ENCODE results near the gene PPP2R5C. TPM values are rescaled to one million over a fixed set of nuclear protein-coding genes. Genes with fewer than 3 reads are reported as not detected.

PPP2R5C gene
- total and polyA plus RNA-seq, 2 of the 4 experiments (the other 2 are of a cell fraction): 65.9 to 78.7 TPM

- no TSS peak for BruUV-seq (replicated peaks)
- no peak overlapping the region for H2BK5ac ChIP-seq (ENCODE audit: low read depth, low read length, poor library complexity, severe bottlenecking)
- dilution Hi-C loops (cut with HindIII; ENCODE audit: low sequenced_read_pairs, unreplicated experiment) (no loop called here), in situ Hi-C loops (cut with MboI; ENCODE audit: low sequenced_read_pairs) (loop anchor here (25.0 kb wide), 1 partner anchor 550 kb away; the partner anchor contains the start of genes MOK and ZNF839), intact Hi-C loops (cut with micrococcal nuclease) (no loop called here)
- H3K9me1 ChIP-seq (ENCODE audit: insufficient read depth, low read length): peaks cover 4% of the 10 kb centered on the region; the same call in 1 of the 2 replicates
- no peak overlapping the region for H3K27ac ChIP-seq (ENCODE audit: insufficient read depth, low read length)
- no peak for DNase-seq
- no peak overlapping the region for H4K5ac ChIP-seq (ENCODE audit: low read depth, low read length)
- H3K23ac ChIP-seq (ENCODE audit: low read depth, low read length): no peak overlapping the region
- H2AFZ ChIP-seq (replicated peaks; ENCODE audit: low read length, poor library complexity): peak overlapping the region; percentile 91
- H3K36me3 ChIP-seq (ENCODE audit: control insufficient read depth, insufficient read depth, low read length): peaks cover 7% of the 10 kb centered on the region; the same call in 1 of the 2 replicates
- ChIA-PET CTCF (interaction anchor here (1.5 kb wide), 1 partner anchor 8 kb away, joined by 10 read pairs; no protein-coding TSS in a partner anchor), POLR2A (ENCODE audit: unreplicated experiment) (no interaction called here)
- no peak overlapping the region for H3K14ac ChIP-seq (replicated peaks; ENCODE audit: low read depth, low read length)
- peaks cover 10% of the 10 kb centered on the region for H3K27me3 ChIP-seq (ENCODE audit: control insufficient read depth, insufficient read depth, low read length)
- no peak overlapping the region for H3K56ac ChIP-seq (ENCODE audit: extremely low read depth, insufficient read depth, low read length)
- H2BK15ac ChIP-seq (ENCODE audit: low read depth, low read length): no peak overlapping the region
- H3K18ac ChIP-seq (ENCODE audit: low read depth, low read length): no peak overlapping the region
- TF ChIP-seq RCOR1 (IDR thresholded peaks at IDR 0.05; ENCODE audit: insufficient replicate concordance, low read length): no peak
- TF ChIP-seq RFX5 (IDR thresholded peaks at IDR 0.05; ENCODE audit: low read depth, low read length): no peak
- TF ChIP-seq MAZ (IDR thresholded peaks at IDR 0.05; ENCODE audit: borderline replicate concordance, low read depth, low read length): no peak
- H2AK9ac ChIP-seq (replicated peaks; ENCODE audit: low read depth, low read length, poor library complexity): peak overlapping the region; percentile 46
- no peak overlapping the region for H2BK20ac ChIP-seq (ENCODE audit: low read depth, low read length)
- H2BK120ac ChIP-seq (ENCODE audit: low read depth, low read length): no peak overlapping the region
- peaks cover 4% of the 10 kb centered on the region for H4K20me1 ChIP-seq (ENCODE audit: insufficient read depth, low read length)
- H3K79me1 ChIP-seq (ENCODE audit: low read depth in 1 of 2, low read length in 2 of 2): peaks cover 3 to 8% of the 10 kb centered on the region in 2 experiments; a peak in 1 of 4 replicates
- H3K4me3 ChIP-seq (ENCODE audit: insufficient read depth, low read depth, low read length): peak overlapping the region; percentile 96
- H3K4me1 ChIP-seq (ENCODE audit: control insufficient read depth, insufficient read depth, low read length): no peaks in the 10 kb centered on the region
- H3K4me2 ChIP-seq (ENCODE audit: low read depth, low read length): peak overlapping the region; percentile 98
- WGBS, 2 experiments (ENCODE audit: extremely low coverage in 2 of 2, insufficient read length in 1 of 2): no CpG with 5 or more reads among the region's 4 CpGs
- H4K91ac ChIP-seq (ENCODE audit: insufficient read depth, low read depth, low read length): no peak overlapping the region
- H3K9me3 ChIP-seq (ENCODE audit: control insufficient read depth, insufficient read depth, low read length): no peaks in the 10 kb centered on the region; the same call in 1 of the 2 replicates
- no peak overlapping the region for H4K8ac ChIP-seq (ENCODE audit: low read depth in 2 of 2, low read length in 2 of 2)
- no peak overlapping the region for H2AK5ac ChIP-seq (ENCODE audit: low read depth, low read length)
- H3K9ac ChIP-seq (ENCODE audit: low read depth, low read length): peak overlapping the region; percentile 56; the same call in 1 of the 2 replicates
- ATAC-seq (ENCODE audit: low read depth): no peak
- no peak overlapping the region for H3K4ac ChIP-seq (ENCODE audit: low read depth, low read length)
Observed at GRCh38 chr14:101762530-101763101, 1.1 kb downstream of the PPP2R5C start.
